SK-N-SH (cell line): ENCODE measurements around the gene GNAS-AS1. TPM values are rescaled to one million over a fixed set of nuclear protein-coding genes. Genes with fewer than 3 reads are reported as not detected.

Experiments
- CTCF ChIA-PET: fragments of 300-600, 350-600 bp; formaldehyde crosslinking; extraction: SDS; loops from one replicate; lab custom pipeline; 2021; lab: Yijun Ruan, JAX
- POLR2A ChIA-PET: fragments of 350-600 bp; sonication (Branson Sonifier 250); formaldehyde crosslinking; extraction: SDS; loops from one replicate; lab custom pipeline; 2020; ENCODE audit warnings: antibody characterized with exemption, inconsistent platforms; lab: Yijun Ruan, JAX
- DNase-seq: peaks from one replicate; pipeline ENCODE4 v3.0.0; 2012
- H2AFZ ChIP-seq: fragments of 200-600 bp; sonication (generic); 2 replicates; pipeline ENCODE4 v1.8.1; 2016; ENCODE audit warnings: antibody characterized with exemption, mild to moderate bottlenecking, low read depth
- H3F3A ChIP-seq: fragments of 200-600 bp; sonication (generic); replicated peaks from 2 replicates; pipeline ENCODE3; 2016; ENCODE audit warnings: antibody characterized with exemption, mild to moderate bottlenecking; ENCODE audit not compliant: insufficient read depth
- H3K27ac ChIP-seq, 2 experiments: fragments of 200-500 bp in 1 of 2; fragments of 200-600 bp in 1 of 2; sonication (Bioruptor generic) in 1 of 2; sonication (generic), shearing (Covaris generic) in 1 of 2; 2 replicates each; pipeline versions ENCODE4 v1.5.1 to v1.6.1; 2014 to 2016; ENCODE audit warnings: low read depth in 2 of 2, inconsistent platforms in 1 of 2, low read length in 1 of 2, mild to moderate bottlenecking in 1 of 2, mixed read lengths in 1 of 2
- H3K27me3 ChIP-seq: fragments of 200-600 bp; sonication (generic), shearing (Covaris generic); 2 replicates; pipeline ENCODE4 v1.6.1; 2016; ENCODE audit warnings: mixed run types; ENCODE audit not compliant: insufficient read depth
- H3K36me3 ChIP-seq, 2 experiments: fragments of 200-500 bp in 1 of 2; fragments of 200-600 bp in 1 of 2; sonication (Bioruptor generic) in 1 of 2; sonication (generic) in 1 of 2; replicated peaks in 1 of 2; 2 replicates each; pipeline versions ENCODE3 to v1.5.1; 2014 to 2016; ENCODE audit warnings: low read length in 1 of 2, mild to moderate bottlenecking in 1 of 2; ENCODE audit not compliant: insufficient read depth in 2 of 2, control insufficient read depth in 1 of 2
- H3K4me1 ChIP-seq, 2 experiments: fragments of 200-500 bp in 1 of 2; fragments of 200-600 bp in 1 of 2; sonication (Bioruptor generic) in 1 of 2; sonication (generic), shearing (Covaris generic) in 1 of 2; 2 replicates each; pipeline versions ENCODE4 v1.5.1 to v1.6.1; 2014 to 2016; ENCODE audit warnings: low read depth in 1 of 2, low read length in 1 of 2, mixed run types in 1 of 2; ENCODE audit not compliant: insufficient read depth in 2 of 2, control insufficient read depth in 1 of 2
- H3K4me2 ChIP-seq: fragments of 200-600 bp; sonication (generic), shearing (Covaris generic); 2 replicates; pipeline ENCODE4 v1.6.1; 2017; ENCODE audit warnings: mixed run types
- H3K4me3 ChIP-seq, 2 experiments: fragments of 200-500 bp in 1 of 2; fragments of 200-600 bp in 1 of 2; sonication (Bioruptor generic) in 1 of 2; sonication (generic), shearing (Covaris generic) in 1 of 2; 2 replicates each; pipeline versions ENCODE4 v1.5.1 to v1.8.1; 2014 to 2016; ENCODE audit warnings: low read depth in 2 of 2, inconsistent platforms in 1 of 2, low read length in 1 of 2, mild to moderate bottlenecking in 1 of 2, mixed read lengths in 1 of 2, moderate library complexity in 1 of 2
- H3K79me2 ChIP-seq: fragments of 200-600 bp; sonication (generic); 2 replicates; pipeline ENCODE4 v1.8.1; 2017; ENCODE audit warnings: mild to moderate bottlenecking; ENCODE audit not compliant: insufficient read depth
- H3K9ac ChIP-seq: fragments of 200-600 bp; sonication (generic); 2 replicates; pipeline ENCODE4 v1.6.1; 2017; ENCODE audit warnings: mixed run types
- H3K9me2 ChIP-seq: fragments of 200-600 bp; sonication (generic); 2 replicates; pipeline ENCODE4 v1.6.1; 2017; ENCODE audit warnings: mixed run types
- H3K9me3 ChIP-seq: fragments of 200-600 bp; sonication (generic); 2 replicates; pipeline ENCODE4 v1.6.1; 2017; ENCODE audit warnings: mixed run types, mild to moderate bottlenecking, moderate library complexity
- H4K20me1 ChIP-seq: fragments of 200-600 bp; sonication (generic); 2 replicates; pipeline ENCODE4 v1.6.1; 2017; ENCODE audit warnings: mild to moderate bottlenecking, mixed run types; ENCODE audit not compliant: insufficient read depth
- CHD2 ChIP-seq: fragments of 150-350 bp; IDR thresholded peaks from 2 replicates; pipeline ENCODE4 v1.6.1; 2018; ENCODE audit warnings: low read length; ENCODE audit not compliant: partially characterized antibody
- ELF1 ChIP-seq: IDR thresholded peaks from 2 replicates; pipeline ENCODE4 v1.4.0; 2012
- EZH2phosphoT487 ChIP-seq: fragments of 200-600 bp; sonication (generic); IDR thresholded peaks from 2 replicates; pipeline ENCODE4 v1.6.1; 2017; ENCODE audit warnings: low read depth, mixed run types, mild to moderate bottlenecking, antibody characterized with exemption, moderate library complexity, borderline replicate concordance
- FOSL2 ChIP-seq: IDR thresholded peaks from 2 replicates; pipeline ENCODE4 v1.4.0; 2012; ENCODE audit warnings: low read depth, mild to moderate bottlenecking, moderate library complexity, borderline replicate concordance
- MEF2A ChIP-seq: IDR thresholded peaks from 2 replicates; pipeline ENCODE4 v1.4.0; 2012; ENCODE audit warnings: low read depth, borderline replicate concordance
- RAD21 ChIP-seq: IDR thresholded peaks from 2 replicates; pipeline ENCODE4 v1.6.1; 2012; ENCODE audit warnings: mild to moderate bottlenecking, low read length
- RFX5 ChIP-seq: IDR thresholded peaks from 2 replicates; pipeline ENCODE4 v1.6.1; 2012; ENCODE audit warnings: mild to moderate bottlenecking, improper control_type of control experiment, low read length
- SIN3A ChIP-seq: IDR thresholded peaks from 2 replicates; pipeline ENCODE4 v1.6.1; 2012; ENCODE audit warnings: low read depth, mild to moderate bottlenecking, low read length, moderate library complexity, borderline replicate concordance
- TAF1 ChIP-seq: IDR thresholded peaks from 2 replicates; pipeline ENCODE4 v1.6.1; 2012; ENCODE audit warnings: low read depth, mild to moderate bottlenecking, low read length, moderate library complexity, borderline replicate concordance
- TEAD4 ChIP-seq: IDR thresholded peaks from 2 replicates; pipeline ENCODE4 v1.4.0; 2012; ENCODE audit warnings: mild to moderate bottlenecking, borderline replicate concordance; ENCODE audit not compliant: insufficient read depth
- YY1 ChIP-seq: IDR thresholded peaks from 2 replicates; pipeline ENCODE4 v1.4.0; 2012; ENCODE audit warnings: low read depth, mild to moderate bottlenecking
- WGBS: methylation state at CpG from one replicate; pipeline ENCODE4 v1.1.6; 2017; ENCODE audit warnings: low lambda C conversion rate; 5-methylcytosine and 5-hydroxymethylcytosine counted together
- polyA plus RNA-seq, 3 experiments: library from polyadenylated mRNA; depleted of rRNA; stranded (reverse); fragments of >200 nt; gene quantifications; 2 replicates each; pipeline ENCODE4 v1.2.3, GENCODE V29; 2012
- TF ChIP-seq, protein P1 (sequence below): fragments of 200-600 bp; sonication (generic); IDR thresholded peaks from 2 replicates; pipeline ENCODE4 v1.6.1; 2017; ENCODE audit warnings: antibody characterized with exemption, mild to moderate bottlenecking, moderate library complexity
- TF ChIP-seq, protein P2 (sequence below): IDR thresholded peaks from 2 replicates; pipeline ENCODE4 v1.4.0; 2012; ENCODE audit warnings: low read depth
- TF ChIP-seq, protein P3 (sequence below): IDR thresholded peaks from 2 replicates; pipeline ENCODE4; 2012
- TF ChIP-seq, protein P4 (sequence below): IDR thresholded peaks from 2 replicates; pipeline ENCODE4 v1.6.1; 2012; ENCODE audit warnings: mild to moderate bottlenecking, low read depth, low read length, moderate library complexity

Gene GNAS-AS1
- polyA plus RNA-seq, 1 of the 3 experiments (the other 2 are of a cell fraction), result 1.5 TPM

DNA sequence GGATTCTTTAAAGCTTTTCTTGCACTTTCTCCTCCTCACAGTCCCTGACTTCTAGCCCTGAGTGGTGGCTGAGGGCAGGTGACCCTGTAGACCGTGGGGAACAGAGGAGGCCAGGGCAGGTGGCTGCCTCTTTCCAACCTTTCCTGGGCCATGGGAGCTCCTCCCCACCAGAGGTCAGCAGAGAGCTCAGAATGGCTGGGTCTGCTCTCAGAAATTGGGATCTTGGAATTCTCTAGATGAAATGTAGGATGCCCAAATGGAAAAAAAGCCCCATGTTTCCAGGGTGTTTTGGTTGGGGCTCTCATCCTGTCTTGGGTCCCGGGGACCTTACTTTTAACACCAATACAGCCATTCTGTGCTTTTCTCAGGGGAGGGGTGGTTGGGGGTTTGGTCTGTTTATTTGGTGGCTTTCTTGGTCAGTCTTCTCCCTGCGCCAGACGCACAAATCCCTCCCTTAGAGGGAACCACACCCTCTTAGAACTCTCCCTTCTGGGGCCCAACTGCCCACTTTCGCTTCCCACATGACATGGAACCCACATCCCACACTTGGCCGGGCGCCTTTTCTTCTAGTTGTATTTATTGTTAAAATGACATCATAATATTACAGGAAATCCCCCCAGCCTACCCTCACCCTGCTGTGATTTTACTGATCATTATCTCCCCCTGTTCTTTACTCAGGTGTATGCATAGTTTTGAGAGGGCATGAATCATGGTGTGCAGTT, 19.8 kb upstream of the GNAS-AS1 start (continued):
- TF ChIP-seq, protein P1, sequence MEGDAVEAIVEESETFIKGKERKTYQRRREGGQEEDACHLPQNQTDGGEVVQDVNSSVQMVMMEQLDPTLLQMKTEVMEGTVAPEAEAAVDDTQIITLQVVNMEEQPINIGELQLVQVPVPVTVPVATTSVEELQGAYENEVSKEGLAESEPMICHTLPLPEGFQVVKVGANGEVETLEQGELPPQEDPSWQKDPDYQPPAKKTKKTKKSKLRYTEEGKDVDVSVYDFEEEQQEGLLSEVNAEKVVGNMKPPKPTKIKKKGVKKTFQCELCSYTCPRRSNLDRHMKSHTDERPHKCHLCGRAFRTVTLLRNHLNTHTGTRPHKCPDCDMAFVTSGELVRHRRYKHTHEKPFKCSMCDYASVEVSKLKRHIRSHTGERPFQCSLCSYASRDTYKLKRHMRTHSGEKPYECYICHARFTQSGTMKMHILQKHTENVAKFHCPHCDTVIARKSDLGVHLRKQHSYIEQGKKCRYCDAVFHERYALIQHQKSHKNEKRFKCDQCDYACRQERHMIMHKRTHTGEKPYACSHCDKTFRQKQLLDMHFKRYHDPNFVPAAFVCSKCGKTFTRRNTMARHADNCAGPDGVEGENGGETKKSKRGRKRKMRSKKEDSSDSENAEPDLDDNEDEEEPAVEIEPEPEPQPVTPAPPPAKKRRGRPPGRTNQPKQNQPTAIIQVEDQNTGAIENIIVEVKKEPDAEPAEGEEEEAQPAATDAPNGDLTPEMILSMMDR, result peak; percentile 92
- TF ChIP-seq YY1 (no peak), RFX5 (no peak), TEAD4 (no peak), SIN3A (no peak), RAD21 (peak; percentile 96), EZH2phosphoT487 (no peak), CHD2 (no peak)

DNA sequence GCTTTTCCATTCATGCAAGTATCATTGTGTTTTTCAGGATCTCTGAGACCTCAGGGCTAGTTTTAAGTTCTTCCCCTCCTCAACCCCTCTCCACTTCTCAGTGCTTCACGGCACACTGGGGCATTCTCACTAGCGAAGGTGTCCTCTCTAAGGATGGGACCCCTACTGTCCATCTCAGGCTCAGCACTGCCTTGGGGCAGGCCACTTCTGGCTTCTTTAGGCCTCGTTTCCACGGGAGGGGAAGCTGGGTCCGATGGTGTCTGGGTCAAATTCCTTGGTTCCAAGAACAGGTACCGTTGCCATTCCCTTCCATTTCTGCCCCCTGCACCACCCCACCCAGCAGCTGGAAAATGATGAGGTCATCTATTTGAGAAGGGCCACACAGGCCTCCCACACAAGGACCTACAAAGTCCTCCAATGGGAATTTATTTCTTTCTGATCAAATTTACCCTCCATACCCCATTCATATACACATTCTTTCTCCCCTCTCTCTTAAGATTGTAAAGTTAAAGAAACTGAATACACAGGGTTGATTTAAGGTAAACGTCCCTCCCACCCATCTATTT, 19.0 kb upstream of the GNAS-AS1 start:
- TF ChIP-seq, protein P2, sequence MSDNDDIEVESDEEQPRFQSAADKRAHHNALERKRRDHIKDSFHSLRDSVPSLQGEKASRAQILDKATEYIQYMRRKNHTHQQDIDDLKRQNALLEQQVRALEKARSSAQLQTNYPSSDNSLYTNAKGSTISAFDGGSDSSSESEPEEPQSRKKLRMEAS, result no peak
- no peak for TF ChIP-seq TAF1
- no peak for TF ChIP-seq MEF2A
- TF ChIP-seq, protein P3, sequence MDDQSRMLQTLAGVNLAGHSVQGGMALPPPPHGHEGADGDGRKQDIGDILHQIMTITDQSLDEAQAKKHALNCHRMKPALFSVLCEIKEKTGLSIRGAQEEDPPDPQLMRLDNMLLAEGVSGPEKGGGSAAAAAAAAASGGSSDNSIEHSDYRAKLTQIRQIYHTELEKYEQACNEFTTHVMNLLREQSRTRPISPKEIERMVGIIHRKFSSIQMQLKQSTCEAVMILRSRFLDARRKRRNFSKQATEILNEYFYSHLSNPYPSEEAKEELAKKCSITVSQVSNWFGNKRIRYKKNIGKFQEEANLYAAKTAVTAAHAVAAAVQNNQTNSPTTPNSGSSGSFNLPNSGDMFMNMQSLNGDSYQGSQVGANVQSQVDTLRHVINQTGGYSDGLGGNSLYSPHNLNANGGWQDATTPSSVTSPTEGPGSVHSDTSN, result no peak
- no peak for TF ChIP-seq FOSL2
- TF ChIP-seq ELF1, result no peak
- TF ChIP-seq, protein P4, sequence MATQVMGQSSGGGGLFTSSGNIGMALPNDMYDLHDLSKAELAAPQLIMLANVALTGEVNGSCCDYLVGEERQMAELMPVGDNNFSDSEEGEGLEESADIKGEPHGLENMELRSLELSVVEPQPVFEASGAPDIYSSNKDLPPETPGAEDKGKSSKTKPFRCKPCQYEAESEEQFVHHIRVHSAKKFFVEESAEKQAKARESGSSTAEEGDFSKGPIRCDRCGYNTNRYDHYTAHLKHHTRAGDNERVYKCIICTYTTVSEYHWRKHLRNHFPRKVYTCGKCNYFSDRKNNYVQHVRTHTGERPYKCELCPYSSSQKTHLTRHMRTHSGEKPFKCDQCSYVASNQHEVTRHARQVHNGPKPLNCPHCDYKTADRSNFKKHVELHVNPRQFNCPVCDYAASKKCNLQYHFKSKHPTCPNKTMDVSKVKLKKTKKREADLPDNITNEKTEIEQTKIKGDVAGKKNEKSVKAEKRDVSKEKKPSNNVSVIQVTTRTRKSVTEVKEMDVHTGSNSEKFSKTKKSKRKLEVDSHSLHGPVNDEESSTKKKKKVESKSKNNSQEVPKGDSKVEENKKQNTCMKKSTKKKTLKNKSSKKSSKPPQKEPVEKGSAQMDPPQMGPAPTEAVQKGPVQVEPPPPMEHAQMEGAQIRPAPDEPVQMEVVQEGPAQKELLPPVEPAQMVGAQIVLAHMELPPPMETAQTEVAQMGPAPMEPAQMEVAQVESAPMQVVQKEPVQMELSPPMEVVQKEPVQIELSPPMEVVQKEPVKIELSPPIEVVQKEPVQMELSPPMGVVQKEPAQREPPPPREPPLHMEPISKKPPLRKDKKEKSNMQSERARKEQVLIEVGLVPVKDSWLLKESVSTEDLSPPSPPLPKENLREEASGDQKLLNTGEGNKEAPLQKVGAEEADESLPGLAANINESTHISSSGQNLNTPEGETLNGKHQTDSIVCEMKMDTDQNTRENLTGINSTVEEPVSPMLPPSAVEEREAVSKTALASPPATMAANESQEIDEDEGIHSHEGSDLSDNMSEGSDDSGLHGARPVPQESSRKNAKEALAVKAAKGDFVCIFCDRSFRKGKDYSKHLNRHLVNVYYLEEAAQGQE, result no peak
- H3K9me2 ChIP-seq, result no peaks in the 10 kb centered on the region
- no peaks in the 10 kb centered on the region for H3K36me3 ChIP-seq
- H2AFZ ChIP-seq, result no peak overlapping the region
- WGBS, result 66% methylated on average over 7 of the region's 7 CpGs
- H3K9ac ChIP-seq, result no peak overlapping the region
- DNase-seq, result no peak
- ChIA-PET CTCF (interaction anchor here (0.6 to 4.7 kb wide), 40 partner anchors 8 to 650 kb away, joined by 3 to 47 read pairs (median 4); partner anchors contain the start of gene ATP5F1E), POLR2A (interaction anchor here (0.8 to 1.0 kb wide), 4 partner anchors 22 to 353 kb away, joined by 3 to 5 read pairs (median 4); partner anchors contain the start of genes ATP5F1E and NELFCD)
- no peaks in the 10 kb centered on the region for H3K79me2 ChIP-seq
- no peaks in the 10 kb centered on the region for H3F3A ChIP-seq
- peak overlapping the region in 1 of 2 experiments; percentile 19; a peak in 1 of 4 replicates for H3K4me3 ChIP-seq
- peaks cover 0 to 9% of the 10 kb centered on the region in 2 experiments; a peak in 1 of 4 replicates for H3K4me1 ChIP-seq
- H3K27ac ChIP-seq, result no peak overlapping the region
- H4K20me1 ChIP-seq, result no peaks in the 10 kb centered on the region
- H3K9me3 ChIP-seq, result no peaks in the 10 kb centered on the region
- H3K4me2 ChIP-seq, result no peak overlapping the region
- H3K27me3 ChIP-seq, result no peaks in the 10 kb centered on the region
